Gastroesophageal sphincter (tissue), 3 donors: ENCODE data around the gene UNG.

Source experiments
- CTCF ChIP-seq, 4 experiments: fragments of 200-600 bp in 2 of 4; fragments of 450-650 bp in 2 of 4; sonication (generic) in 1 of 4; IDR thresholded peaks; one replicate each; pipeline ENCODE4 v1.5.1; 2017 to 2019; ENCODE audit warnings: antibody characterized with exemption in 4 of 4, mild to moderate bottlenecking in 2 of 4, moderate library complexity in 2 of 4
- EP300 ChIP-seq: sonication (generic); formaldehyde crosslinking; IDR thresholded peaks from one replicate; pipeline ENCODE4 v1.6.1; 2017; ENCODE audit warnings: antibody characterized with exemption, mild to moderate bottlenecking
- POLR2A ChIP-seq, 2 donors: fragments of 450-650 bp; IDR thresholded peaks; one replicate each; pipeline ENCODE4 v1.6.1; 2017; ENCODE audit warnings: antibody characterized with exemption in 2 of 2, mild to moderate bottlenecking in 2 of 2, moderate library complexity in 1 of 2
- POLR2AphosphoS5 ChIP-seq: sonication (generic); formaldehyde crosslinking; IDR thresholded peaks from one replicate; pipeline ENCODE4 v1.6.1; 2017; ENCODE audit warnings: antibody characterized with exemption

DNA sequence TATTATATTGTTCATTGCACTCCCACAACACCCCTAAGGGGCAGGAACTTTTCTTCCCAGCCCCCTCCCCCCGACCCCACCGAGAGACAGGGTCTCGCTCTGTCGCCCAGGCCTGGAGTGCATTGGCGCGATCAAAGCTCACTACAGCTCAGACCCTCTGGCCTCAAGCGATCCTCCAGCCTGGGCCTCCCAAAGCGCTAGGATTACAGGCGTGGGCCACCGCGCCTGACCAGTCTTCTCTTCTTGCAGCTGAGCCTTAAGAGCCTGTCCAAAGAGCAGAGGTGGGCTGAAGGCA is 310 bp upstream of the UNG start:
- TF ChIP-seq CTCF (IDR thresholded peaks at IDR 0.05): no peak
- TF ChIP-seq POLR2A (IDR thresholded peaks at IDR 0.05): no peak
- no peak for TF ChIP-seq EP300
- TF ChIP-seq POLR2AphosphoS5: no peak
